HG03342 (cell line): ENCODE data around the gene TTLL11.
"Not testable (repeated sequence)": the region's sequence is repeated elsewhere in the genome, so short reads cannot be mapped to it uniquely, and the experiment has no call there.

Experiments
- ATAC-seq: cut with Tn5 transposase; IDR thresholded peaks from one replicate; pipeline ENCODE4 v1.9.1; 2021; ENCODE audit warnings: mild to moderate bottlenecking, moderate library complexity; ENCODE audit not compliant: unreplicated experiment

The TTLL11 gene

DNA sequence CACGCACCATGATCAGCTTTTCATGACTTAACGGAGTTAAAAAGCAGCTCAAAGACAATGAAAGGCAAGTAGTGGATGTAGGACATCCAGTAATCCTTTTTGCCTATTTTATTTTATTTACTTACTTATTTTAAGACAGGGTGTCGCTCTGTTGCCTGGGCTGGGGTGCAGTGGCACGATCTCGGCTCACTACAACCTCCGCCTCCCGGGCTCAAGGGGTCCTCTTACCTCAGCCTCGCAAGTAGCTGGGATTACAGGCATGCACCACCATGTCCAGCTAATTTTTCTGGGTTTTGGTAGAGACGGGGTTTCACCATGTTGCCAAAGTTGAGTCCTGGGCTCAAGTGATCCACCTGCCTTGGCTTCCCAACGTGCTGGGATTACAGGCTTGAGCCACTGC, 292.7 kb downstream of the TTLL11 start:
- no peak for ATAC-seq

DNA sequence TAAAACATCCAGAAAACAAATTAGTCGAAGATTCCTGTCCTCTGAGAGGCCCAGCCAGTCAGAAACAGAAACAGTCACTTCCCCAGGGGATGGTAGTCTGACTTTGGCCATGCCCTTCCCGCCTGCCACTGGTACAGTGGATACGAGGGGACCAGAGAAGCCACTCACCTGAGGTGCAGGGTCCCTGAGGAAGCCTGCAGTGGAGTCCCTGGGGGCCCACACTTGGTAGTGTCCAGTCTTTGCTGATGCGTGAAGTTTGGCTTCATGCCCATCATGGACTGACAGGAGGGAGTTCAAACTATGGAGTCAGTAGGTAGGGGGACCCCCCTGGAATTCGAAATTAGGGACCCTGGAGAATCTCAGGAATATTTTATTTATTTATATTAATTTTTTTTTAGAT, 294.2 kb downstream of the TTLL11 start:
- ATAC-seq, result no peak

DNA sequence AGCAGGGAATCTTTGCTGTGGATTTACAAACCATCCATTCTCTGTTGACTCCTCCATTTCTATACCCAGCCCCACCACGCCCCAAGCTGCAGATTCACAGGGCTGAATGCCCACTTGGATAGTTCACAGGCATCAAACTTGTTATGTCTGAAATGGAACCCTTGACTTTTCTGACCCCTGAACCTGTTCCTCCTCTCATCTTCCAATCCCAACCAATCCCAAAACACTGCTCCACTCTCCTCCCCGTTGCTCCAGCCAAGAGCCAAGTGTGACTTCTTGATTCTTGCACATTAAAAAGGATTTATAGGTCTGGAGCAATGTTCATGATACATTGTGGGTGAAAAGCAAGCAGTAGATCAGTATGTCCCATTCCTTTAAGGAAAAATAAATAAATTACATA, 296.0 kb downstream of the TTLL11 start:
- ATAC-seq, result no peak

DNA sequence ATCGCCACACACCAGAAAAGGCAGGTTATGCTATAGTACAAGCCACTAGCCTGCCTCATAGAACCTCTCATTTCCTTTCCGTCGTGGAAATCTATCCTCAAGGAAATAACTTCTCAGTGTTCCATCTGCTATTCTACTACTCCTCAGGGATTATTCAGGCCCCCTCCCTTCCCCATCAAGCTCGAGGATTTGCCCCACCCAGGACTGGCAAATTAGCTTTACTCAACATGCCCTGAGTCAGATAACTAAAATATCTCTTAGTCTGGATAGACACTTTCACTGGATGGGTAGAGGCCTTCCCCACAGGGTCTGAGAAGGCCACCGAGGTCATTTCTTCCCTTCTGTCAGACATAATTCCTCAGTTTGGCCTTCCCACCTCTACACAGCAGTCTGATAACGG, 298.8 kb downstream of the TTLL11 start:
- not testable (repeated sequence) for ATAC-seq

DNA sequence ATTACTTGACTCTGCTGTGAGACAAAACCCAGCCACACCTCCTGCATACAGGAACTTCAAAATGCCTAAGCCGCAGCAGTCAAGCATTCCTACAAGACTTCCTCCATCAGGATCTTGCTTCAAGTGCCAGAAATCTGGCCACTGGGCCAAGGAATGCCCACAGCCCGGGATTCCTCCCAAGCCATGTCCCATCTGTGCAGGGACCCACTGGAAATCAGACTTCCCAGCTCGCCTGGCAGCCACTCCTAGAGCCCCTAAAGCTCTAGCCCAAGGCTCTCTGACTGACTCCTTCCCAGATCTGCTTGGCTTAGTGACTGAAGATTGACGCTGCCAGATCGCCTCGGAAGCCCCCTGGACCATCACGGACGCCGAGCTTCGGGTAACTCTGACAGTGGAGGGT, 300.6 kb downstream of the TTLL11 start:
- not testable (repeated sequence) for ATAC-seq

- ATAC-seq, result no peak
These were observed 302.3 kb downstream of the TTLL11 start for GRCh38 chr9:121790841-121791240.

GRCh38 chr9:121788686-121789366, 304.3 kb downstream of the TTLL11 start:
- no peak for ATAC-seq

DNA sequence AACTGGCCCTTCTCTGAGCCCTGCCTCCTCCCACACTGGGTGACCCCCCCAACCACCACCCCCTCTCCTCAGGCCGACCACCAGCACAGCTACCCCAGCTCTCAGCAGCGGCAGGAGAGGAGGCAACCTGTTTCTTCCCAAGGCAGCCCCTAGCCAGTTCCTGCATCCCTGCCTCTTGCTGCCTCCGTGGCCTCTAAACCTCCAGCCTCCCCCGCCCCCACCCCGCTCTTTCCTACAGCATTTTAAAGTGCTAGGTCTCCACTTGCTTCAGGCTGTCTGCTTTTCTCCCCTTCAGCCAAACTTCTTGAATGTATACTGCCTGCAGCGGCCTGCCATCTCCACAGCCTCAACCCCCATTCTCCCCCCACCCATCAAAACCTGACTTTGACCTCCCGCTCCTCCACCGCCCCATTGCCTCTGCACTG, 306.1 kb downstream of the TTLL11 start:
- ATAC-seq, result no peak

- no peak for ATAC-seq
These were observed 306.6 kb downstream of the TTLL11 start for GRCh38 chr9:121786543-121786948.

DNA sequence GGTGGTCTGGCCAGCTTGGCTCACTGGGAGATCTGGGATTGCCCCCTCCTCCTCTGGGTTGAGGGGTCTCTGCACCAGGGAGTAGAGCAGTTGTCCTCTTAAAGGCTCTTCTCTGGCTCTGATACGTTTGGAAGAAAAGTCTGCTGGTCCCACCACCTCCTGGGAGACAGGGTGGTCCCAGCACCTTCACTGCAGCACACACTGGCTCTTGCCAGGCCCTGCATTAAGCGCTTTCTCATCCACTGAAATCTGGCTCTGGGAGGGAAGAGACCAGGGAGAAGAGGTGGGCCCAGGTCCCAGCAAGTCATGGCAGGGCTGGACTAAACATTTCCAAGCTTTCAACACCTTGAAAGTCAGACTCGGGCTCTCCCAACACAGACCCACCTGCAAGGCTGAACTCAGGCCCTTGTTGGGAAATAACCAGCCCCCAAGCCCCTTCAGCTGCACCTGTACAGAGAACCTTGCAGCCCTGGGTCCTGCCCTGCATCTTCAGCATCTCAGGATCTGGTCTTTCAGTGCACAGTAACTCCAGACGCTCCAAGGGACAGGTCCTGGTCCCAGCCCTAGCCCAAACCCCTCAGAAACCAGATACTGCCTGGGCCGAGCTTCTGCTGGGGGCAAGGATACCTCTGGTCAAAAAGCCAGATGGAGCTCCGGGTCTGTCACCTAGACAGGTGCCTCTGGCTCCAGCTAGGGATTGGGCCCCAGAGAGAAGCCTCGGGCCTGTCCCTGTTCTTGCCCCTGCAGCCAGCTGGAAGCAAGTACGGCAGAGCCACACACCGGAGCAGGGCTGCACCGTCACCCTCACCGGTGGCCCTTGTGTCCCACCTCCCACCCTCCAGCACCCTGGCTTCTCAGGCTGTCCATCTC, 307.2 kb downstream of the TTLL11 start:
- ATAC-seq, result no peak

- ATAC-seq, result no peak
These were observed 308.2 kb downstream of the TTLL11 start for GRCh38 chr9:121784731-121785411.

GRCh38 chr9:121783521-121784507, 309.3 kb downstream of the TTLL11 start:
- ATAC-seq, result no peak

DNA sequence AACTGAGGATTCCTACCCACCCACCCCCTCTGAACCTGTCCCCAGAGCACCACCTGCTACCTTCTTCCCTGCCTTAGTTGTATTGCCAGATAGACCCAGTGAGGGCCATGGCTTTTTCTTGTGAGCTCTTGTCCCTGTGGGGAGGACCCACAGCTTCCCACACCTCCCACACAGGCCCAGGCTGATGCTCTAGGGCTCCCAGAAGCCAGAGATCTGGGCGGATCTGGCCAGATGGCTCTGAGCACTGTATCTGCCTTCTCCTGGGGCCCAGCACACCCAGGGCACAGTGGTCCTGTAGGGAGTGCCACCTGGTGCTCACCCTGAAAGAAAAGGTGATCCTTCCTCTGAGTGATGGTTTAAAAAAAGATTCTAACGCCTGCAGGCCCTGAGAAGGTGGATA, 310.0 kb downstream of the TTLL11 start:
- no peak for ATAC-seq

- no peak for ATAC-seq
These were observed 310.5 kb downstream of the TTLL11 start for GRCh38 chr9:121782514-121783110.

GRCh38 chr9:121781701-121782464, 311.2 kb downstream of the TTLL11 start:
- ATAC-seq, result no peak

DNA sequence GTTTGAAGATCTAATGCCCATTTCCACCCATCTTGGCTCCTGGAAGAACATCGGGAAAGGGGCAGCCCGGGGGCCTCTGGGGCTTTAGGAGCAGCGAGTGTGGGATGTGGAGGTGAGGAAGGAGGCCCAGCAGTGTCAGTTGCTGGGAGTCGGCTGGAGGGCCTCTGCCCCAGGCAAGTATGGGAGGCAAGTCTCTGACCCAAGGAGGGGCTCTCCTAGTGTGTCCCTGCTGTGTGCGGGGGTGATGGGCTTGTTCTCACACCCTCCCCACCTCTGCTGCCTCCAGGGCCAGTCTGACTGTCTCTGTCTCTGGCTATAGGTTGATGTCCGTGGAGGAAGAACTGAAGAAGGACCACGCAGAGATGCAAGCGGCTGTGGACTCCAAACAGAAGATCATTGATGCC, 312.0 kb downstream of the TTLL11 start:
- ATAC-seq, result no peak

GRCh38 chr9:121780177-121781040, 312.7 kb downstream of the TTLL11 start:
- ATAC-seq, result no peak

DNA sequence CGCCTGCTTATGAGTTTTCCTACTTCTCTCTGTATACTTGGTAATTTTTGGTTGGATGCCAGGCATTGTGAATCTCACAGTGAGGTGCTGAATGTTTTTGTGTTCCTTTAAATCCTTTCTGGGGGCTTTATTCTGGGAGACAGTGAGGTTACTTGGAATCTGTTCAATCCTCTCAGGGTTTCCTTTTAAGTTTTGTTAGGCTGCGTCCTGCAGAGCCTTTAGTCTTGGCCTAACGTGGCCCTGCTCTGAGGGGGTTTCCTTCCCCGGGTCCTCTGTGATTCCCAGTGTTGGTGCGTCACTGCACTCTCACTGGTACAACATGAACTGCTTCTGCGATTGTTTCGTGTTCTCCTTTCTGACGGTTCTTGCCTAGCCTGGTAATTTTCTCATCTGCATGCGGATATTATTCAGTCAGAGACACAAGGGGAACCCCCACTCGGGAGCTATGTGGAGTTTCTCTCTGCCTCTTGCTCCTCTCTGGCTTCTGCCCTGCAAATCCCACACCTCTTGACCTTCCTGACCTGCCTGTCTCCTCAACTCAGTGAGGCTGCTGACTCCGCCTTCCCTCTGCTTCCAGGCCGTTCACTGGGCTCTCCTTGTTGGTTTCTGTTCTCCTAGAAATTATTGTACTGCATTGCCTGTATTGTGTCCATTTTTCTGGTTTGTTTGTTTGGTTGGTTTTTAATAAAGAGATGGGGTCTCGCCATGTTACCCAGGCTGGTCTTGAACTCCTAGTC, 313.6 kb downstream of the TTLL11 start:
- ATAC-seq, result no peak
